Heart left ventricle (tissue), 13 donors: ENCODE results near the gene IGBP1.

ENCODE experiments used
- POLR2A ChIP-seq, 2 donors: fragments of 450-650 bp; IDR thresholded peaks; one replicate each; pipeline ENCODE4 v1.6.1; 2017; ENCODE audit warnings: antibody characterized with exemption in 2 of 2, mild to moderate bottlenecking in 2 of 2, moderate library complexity in 2 of 2
- TF ChIP-seq, protein P1 (sequence below), 12 donors: fragments of 200-600 bp; sonication (generic) in 4 of 12; IDR thresholded peaks; one replicate each; pipeline versions ENCODE4 v1.5.0 to v1.8.0; 2018 to 2022; ENCODE audit warnings: antibody characterized with exemption in 12 of 12, mild to moderate bottlenecking in 5 of 12
- donor health status: ischemic (EF 13 %, LVEDD 7.1; RV severe dilation, severe dysfunction).
- donor health status: DM: no; HTN: yes; CAD: no.
- donor health status: DM: no; HTN: no; CAD: no.
- donor health status: ischemic (EF 25% LVEDD 6.9; RV normal size, moderate dysfunction).
- donor health status: ischemic (EF 25% LVEDD 5.7; RV mildly dilated, moderate dysfunction).
- donor health status: ischemic (EF 35%, LVEDD 5.7; RV mildly dilated, moderate dysfunction).
- donor health status: nonischemic (EF 11% LVEDD 7.7; RV severe dilation, severe dysfunction).
- donor health status: DM: yes; HTN: yes; CAD: no.
- donor health status: PGD.
- donor health status: ischemic (EF 29% LVEDD 5.4; RV normal size, mild dysfunction).
- donor health status: nonischemic (EF 23%, LVEDD 6.1; RV moderate dilation, normal function).

GRCh38 chrX:70190225-70190624 is 57.0 kb downstream of the IGBP1 start:
- TF ChIP-seq, protein P1, sequence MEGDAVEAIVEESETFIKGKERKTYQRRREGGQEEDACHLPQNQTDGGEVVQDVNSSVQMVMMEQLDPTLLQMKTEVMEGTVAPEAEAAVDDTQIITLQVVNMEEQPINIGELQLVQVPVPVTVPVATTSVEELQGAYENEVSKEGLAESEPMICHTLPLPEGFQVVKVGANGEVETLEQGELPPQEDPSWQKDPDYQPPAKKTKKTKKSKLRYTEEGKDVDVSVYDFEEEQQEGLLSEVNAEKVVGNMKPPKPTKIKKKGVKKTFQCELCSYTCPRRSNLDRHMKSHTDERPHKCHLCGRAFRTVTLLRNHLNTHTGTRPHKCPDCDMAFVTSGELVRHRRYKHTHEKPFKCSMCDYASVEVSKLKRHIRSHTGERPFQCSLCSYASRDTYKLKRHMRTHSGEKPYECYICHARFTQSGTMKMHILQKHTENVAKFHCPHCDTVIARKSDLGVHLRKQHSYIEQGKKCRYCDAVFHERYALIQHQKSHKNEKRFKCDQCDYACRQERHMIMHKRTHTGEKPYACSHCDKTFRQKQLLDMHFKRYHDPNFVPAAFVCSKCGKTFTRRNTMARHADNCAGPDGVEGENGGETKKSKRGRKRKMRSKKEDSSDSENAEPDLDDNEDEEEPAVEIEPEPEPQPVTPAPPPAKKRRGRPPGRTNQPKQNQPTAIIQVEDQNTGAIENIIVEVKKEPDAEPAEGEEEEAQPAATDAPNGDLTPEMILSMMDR (IDR thresholded peaks at IDR 0.05) = no peak
- TF ChIP-seq POLR2A (IDR thresholded peaks at IDR 0.05) = no peak
